ENCODE data around the gene GRB7. TPM values are rescaled to one million over a fixed set of nuclear protein-coding genes. Genes with fewer than 3 reads are reported as not detected.

The GRB7 gene
- total and polyA plus RNA-seq, 2 donors (not counting 3 experiments of a cell fraction or from before 2014, with no cell fraction given), result 0.04 TPM; not detected in 1

DNA sequence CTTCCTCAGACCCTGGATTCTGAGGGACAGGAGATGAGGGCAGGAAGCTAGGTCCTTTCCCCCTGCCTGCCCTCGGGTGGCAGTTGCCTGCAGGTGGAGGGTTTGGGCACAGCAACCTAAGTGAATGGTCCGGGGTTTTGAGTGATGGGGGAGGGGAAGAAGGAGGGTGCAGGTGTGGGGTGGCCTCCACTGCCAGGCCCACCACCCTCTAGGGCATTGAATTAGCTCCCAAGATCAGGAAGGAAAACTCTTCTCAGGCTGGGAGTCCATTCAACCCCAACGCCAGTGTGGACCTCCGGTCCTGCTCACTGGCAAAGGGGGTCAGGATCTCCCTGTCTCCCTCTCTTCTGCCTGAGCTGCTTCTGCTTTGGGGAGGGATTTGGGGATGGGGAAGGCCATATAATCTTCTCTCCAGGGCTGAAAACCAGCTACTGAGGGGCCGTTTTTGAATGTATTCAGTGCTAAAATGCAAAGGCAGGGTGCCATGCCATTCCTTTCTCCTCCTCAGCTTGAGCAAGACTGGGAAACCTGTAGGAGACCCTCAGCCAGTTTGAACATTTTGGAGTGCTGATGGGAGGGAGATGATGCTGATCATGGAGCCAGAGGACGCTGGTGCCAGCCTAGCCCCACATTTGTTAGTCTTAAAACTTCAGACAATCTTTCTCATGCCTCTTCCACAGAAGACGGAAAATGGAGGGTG, 18.8 kb downstream of the GRB7 start:
- dilution Hi-C loops (cut with MboI; ENCODE audit: extremely low pct_ligation_motif_present, low sequenced_read_pairs), result no loop called here
- FAIRE-seq (no peak), DNase-seq (ENCODE audit: low read depth, low spot score) (no peak)
- Histone ChIP-seq H3K4me2 (ENCODE audit: insufficient read depth, low read length) (no peak overlapping the region), H4K20me1 (replicated peaks; ENCODE audit: control insufficient read depth, extremely low read depth, insufficient read depth, low read length) (no peaks in the 10 kb centered on the region), H3K4me3 (replicated peaks in 1 of 3; ENCODE audit: insufficient read depth in 1 of 3, low read depth in 1 of 3, low read length in 3 of 3) (no peak overlapping the region), H3K79me2 (ENCODE audit: control insufficient read depth, insufficient read depth, low read length) (no peaks in the 10 kb centered on the region), H3K9me3 (replicated peaks; ENCODE audit: control insufficient read depth, insufficient read depth, low read length) (no peaks in the 10 kb centered on the region), H3K9ac (replicated peaks; ENCODE audit: extremely low read depth, insufficient read depth, low read length) (no peak overlapping the region), H3K36me3 (ENCODE audit: control insufficient read depth in 2 of 2, extremely low read depth in 1 of 2, insufficient read depth in 2 of 2, low read length in 2 of 2) (no peaks in the 10 kb centered on the region), H3K27me3 (ENCODE audit: control insufficient read depth in 2 of 2, insufficient read depth in 2 of 2, low read length in 2 of 2) (peaks cover 9 to 16% of the 10 kb centered on the region in 2 experiments), H3K27ac (ENCODE audit: insufficient read depth, low read depth, low read length) (no peak overlapping the region), H3K9me1 (replicated peaks; ENCODE audit: control insufficient read depth, extremely low read depth, insufficient read depth, low read length) (no peaks in the 10 kb centered on the region), H3K4me1 (ENCODE audit: control insufficient read depth, extremely low read depth, insufficient read depth, low read length) (peaks cover 9% of the 10 kb centered on the region), H2AFZ (ENCODE audit: low read depth, low read length) (no peak overlapping the region)
- no TSS peak for BruUV-seq (replicated peaks)
- ChIA-PET POLR2A (no interaction called here), CTCF (interaction anchor here (1.6 to 4.9 kb wide), 2 partner anchors 26 to 136 kb away, joined by 10 to 84 read pairs; partner anchors contain the start of gene MIEN1)
- TF ChIP-seq FOS (IDR thresholded peaks at IDR 0.05; ENCODE audit: borderline replicate concordance, insufficient read depth, low read length) (no peak), POLR2A (IDR thresholded peaks at IDR 0.05; ENCODE audit: low read depth, low read length) (no peak), EZH2 (IDR thresholded peaks at IDR 0.05; ENCODE audit: borderline replicate concordance, low read depth, low read length, severe bottlenecking) (no peak), MYC (IDR thresholded peaks at IDR 0.05; ENCODE audit: low read depth, low read length) (no peak), JUN (IDR thresholded peaks at IDR 0.05; ENCODE audit: borderline replicate concordance, insufficient read depth, insufficient read length, low read depth) (no peak), GATA2 (IDR thresholded peaks at IDR 0.05; ENCODE audit: insufficient read depth, insufficient read length, low read depth, low read length) (no peak), POLR2AphosphoS5 (IDR thresholded peaks at IDR 0.05; ENCODE audit: insufficient read depth, low read depth, low read length) (no peak)
- TF ChIP-seq, protein P1, sequence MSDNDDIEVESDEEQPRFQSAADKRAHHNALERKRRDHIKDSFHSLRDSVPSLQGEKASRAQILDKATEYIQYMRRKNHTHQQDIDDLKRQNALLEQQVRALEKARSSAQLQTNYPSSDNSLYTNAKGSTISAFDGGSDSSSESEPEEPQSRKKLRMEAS (IDR thresholded peaks at IDR 0.05; ENCODE audit: insufficient read depth, insufficient read length), result no peak
- TF ChIP-seq, protein P2, sequence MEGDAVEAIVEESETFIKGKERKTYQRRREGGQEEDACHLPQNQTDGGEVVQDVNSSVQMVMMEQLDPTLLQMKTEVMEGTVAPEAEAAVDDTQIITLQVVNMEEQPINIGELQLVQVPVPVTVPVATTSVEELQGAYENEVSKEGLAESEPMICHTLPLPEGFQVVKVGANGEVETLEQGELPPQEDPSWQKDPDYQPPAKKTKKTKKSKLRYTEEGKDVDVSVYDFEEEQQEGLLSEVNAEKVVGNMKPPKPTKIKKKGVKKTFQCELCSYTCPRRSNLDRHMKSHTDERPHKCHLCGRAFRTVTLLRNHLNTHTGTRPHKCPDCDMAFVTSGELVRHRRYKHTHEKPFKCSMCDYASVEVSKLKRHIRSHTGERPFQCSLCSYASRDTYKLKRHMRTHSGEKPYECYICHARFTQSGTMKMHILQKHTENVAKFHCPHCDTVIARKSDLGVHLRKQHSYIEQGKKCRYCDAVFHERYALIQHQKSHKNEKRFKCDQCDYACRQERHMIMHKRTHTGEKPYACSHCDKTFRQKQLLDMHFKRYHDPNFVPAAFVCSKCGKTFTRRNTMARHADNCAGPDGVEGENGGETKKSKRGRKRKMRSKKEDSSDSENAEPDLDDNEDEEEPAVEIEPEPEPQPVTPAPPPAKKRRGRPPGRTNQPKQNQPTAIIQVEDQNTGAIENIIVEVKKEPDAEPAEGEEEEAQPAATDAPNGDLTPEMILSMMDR (IDR thresholded peaks at IDR 0.05; ENCODE audit: extremely low read depth in 1 of 2, insufficient read depth in 1 of 2, low read depth in 1 of 2, low read length in 2 of 2), result no peak
- intact Hi-C loops (cut with micrococcal nuclease), result no loop called here

Data from endothelial cell of umbilical vein (primary cell).